B cell (primary cell): ENCODE results near the gene GLRX5. TPM values are rescaled to one million over a fixed set of nuclear protein-coding genes. Genes with fewer than 3 reads are reported as not detected.

Experiments used
- ATAC-seq: fragments of 200-7000 bp; cut with Tn5 transposase; one replicate; pipeline ENCODE4 v1.10.0; 2021; ENCODE audit warnings: low read depth, mild to moderate bottlenecking, moderate number of reproducible peaks, moderate library complexity
- CTCF ChIA-PET: fragments of 350-600 bp; sonication (Branson Sonifier 250); formaldehyde crosslinking; loops from one replicate; lab custom pipeline; 2021; ENCODE audit warnings: antibody characterized with exemption, inconsistent platforms; lab: Charles Lee
- POLR2A ChIA-PET: fragments of 350-600 bp; sonication (Branson Sonifier 250); formaldehyde crosslinking; loops from one replicate; lab custom pipeline; 2021; ENCODE audit warnings: antibody characterized with exemption; lab: Charles Lee
- DNase-seq: peaks from one replicate; pipeline ENCODE4 v3.0.0; 2013
- H2AFZ ChIP-seq: 2 replicates; pipeline ENCODE4 v1.6.1; 2012; ENCODE audit warnings: mild to moderate bottlenecking, low read depth, low read length; ENCODE audit not compliant: insufficient read depth, poor library complexity, severe bottlenecking
- H3K27ac ChIP-seq, 2 donors: 1 replicate in 1 of 2; 2 replicates in 1 of 2; pipeline ENCODE4 v1.5.1; 2012 to 2013; ENCODE audit warnings: low read length in 2 of 2, mild to moderate bottlenecking in 2 of 2, moderate library complexity in 1 of 2
- H3K27me3 ChIP-seq, 4 experiments: fragments of 200-600 bp in 1 of 4; sonication (generic) in 1 of 4; replicated peaks in 1 of 4; 1 replicate in 2 of 4; 2 replicates in 2 of 4; pipeline versions ENCODE4 v1.6.1 to v1.7.0; 2013 to 2016; ENCODE audit warnings: low read length in 3 of 4, mild to moderate bottlenecking in 2 of 4, mixed read lengths in 1 of 4, moderate library complexity in 1 of 4; ENCODE audit not compliant: insufficient read depth in 4 of 4, control insufficient read depth in 3 of 4; ENCODE audit errors: control extremely low read depth in 1 of 4
- H3K36me3 ChIP-seq, 2 experiments: replicated peaks in 1 of 2; 1 replicate in 1 of 2; 2 replicates in 1 of 2; pipeline versions ENCODE4 v1.6.1 to v1.7.1; 2013; ENCODE audit warnings: low read length in 1 of 2; ENCODE audit not compliant: insufficient read depth in 2 of 2, control insufficient read depth in 1 of 2; ENCODE audit errors: control extremely low read depth in 1 of 2, extremely low read depth in 1 of 2
- H3K4me1 ChIP-seq, 2 donors: fragments of 200-600 bp in 1 of 2; sonication (generic) in 1 of 2; 1 replicate in 1 of 2; 2 replicates in 1 of 2; pipeline versions ENCODE4 v1.5.1 to v1.6.1; 2013 to 2017; ENCODE audit warnings: low read length in 2 of 2; ENCODE audit not compliant: control insufficient read depth in 2 of 2, insufficient read depth in 2 of 2
- H3K4me2 ChIP-seq: replicated peaks from 2 replicates; pipeline ENCODE3; 2012; ENCODE audit warnings: mild to moderate bottlenecking, low read depth, low read length; ENCODE audit not compliant: poor library complexity, severe bottlenecking
- H3K4me3 ChIP-seq, 5 experiments: fragments of 200-600 bp in 1 of 5; sonication (generic) in 1 of 5; 1 replicate in 3 of 5; 2 replicates in 2 of 5; pipeline versions ENCODE4 v1.5.1 to v1.7.0; 2011 to 2016; ENCODE audit warnings: low read length in 4 of 5, mild to moderate bottlenecking in 4 of 5, low read depth in 2 of 5, control low read depth in 1 of 5, moderate library complexity in 1 of 5; ENCODE audit not compliant: insufficient read depth in 1 of 5; ENCODE audit errors: control extremely low read depth in 1 of 5, extremely low read depth in 1 of 5
- H3K79me2 ChIP-seq: fragments of 200-600 bp; sonication (generic); one replicate; pipeline ENCODE4 v1.6.0; 2016; ENCODE audit warnings: low read length; ENCODE audit not compliant: control insufficient read depth, insufficient read depth
- H3K9ac ChIP-seq: fragments of 200-600 bp; sonication (generic); 2 replicates; pipeline ENCODE4 v1.6.1; 2017; ENCODE audit warnings: mild to moderate bottlenecking, low read length, moderate library complexity
- H3K9me3 ChIP-seq, 3 donors: one replicate each; pipeline versions ENCODE4 v1.6.1 to v1.7.1; 2013; ENCODE audit warnings: low read length in 2 of 3; ENCODE audit not compliant: control insufficient read depth in 2 of 3, insufficient read depth in 1 of 3; ENCODE audit errors: control extremely low read depth in 1 of 3
- H4K20me1 ChIP-seq: 2 replicates; pipeline ENCODE4 v1.6.0; 2012; ENCODE audit warnings: mild to moderate bottlenecking, low read length; ENCODE audit not compliant: insufficient read depth, control insufficient read depth, poor library complexity, severe bottlenecking
- H3K27ac Mint-ChIP-seq: one replicate; pipeline ENCODE4 v1.8.0; 2021; ENCODE audit warnings: mixed read lengths
- H3K27me3 Mint-ChIP-seq: one replicate; pipeline ENCODE4 v1.8.0; 2021; ENCODE audit warnings: mixed read lengths
- H3K4me1 Mint-ChIP-seq: one replicate; pipeline ENCODE4 v1.8.0; 2021; ENCODE audit warnings: mixed read lengths
- H3K4me3 Mint-ChIP-seq: one replicate; pipeline ENCODE4 v1.8.0; 2021; ENCODE audit warnings: mixed read lengths
- H3K9me3 Mint-ChIP-seq: one replicate; pipeline ENCODE4 v1.8.0; 2022; ENCODE audit warnings: mixed read lengths; ENCODE audit not compliant: insufficient read depth
- CTCF ChIP-seq: fragments of 200-600 bp; IDR thresholded peaks from one replicate; pipeline ENCODE4 v1.8.0; 2022; ENCODE audit warnings: antibody characterized with exemption, mild to moderate bottlenecking
- EZH2 ChIP-seq: IDR thresholded peaks from 2 replicates; pipeline ENCODE4 v1.6.1; 2012; ENCODE audit warnings: borderline replicate concordance, low read depth, mild to moderate bottlenecking, moderate library complexity, low read length; ENCODE audit not compliant: insufficient read depth, poor library complexity, severe bottlenecking
- WGBS: methylation state at CpG from one replicate; pipeline ENCODE4 v1.1.5; 2013; ENCODE audit warnings: missing lambda C conversion rate; ENCODE audit not compliant: insufficient coverage; 5-methylcytosine and 5-hydroxymethylcytosine counted together
- intact Hi-C: fragments of 100-400 bp; cut with micrococcal nuclease; formaldehyde crosslinking; loops from one replicate; pipeline ENCODE4 v1.10.0; 2022
- polyA plus RNA-seq: library from polyadenylated mRNA; depleted of rRNA; stranded (reverse); fragments of >200 nt; gene quantifications from 2 replicates; pipeline ENCODE4 v1.2.3, GENCODE V29; 2012
- total RNA-seq, 2 donors: library from RNA; stranded (reverse); fragments of 120-200 nt in 1 of 2; gene quantifications; 1 replicate in 1 of 2; 2 replicates in 1 of 2; pipeline versions ENCODE4 v1.2.3 to v1.2.4, GENCODE V29; 2013 to 2022

GLRX5 gene
- total and polyA plus RNA-seq, 2 donors (not counting 1 experiment from before 2014, with no cell fraction given), result 7.8 to 18.4 TPM

- 60% methylated on average over 3 of the region's 6 CpGs for WGBS
Measured at GRCh38 chr14:95504135-95505029, 30.5 kb upstream of the GLRX5 start.

More at GRCh38 chr14:95504135-95505029, 30.5 kb upstream of the GLRX5 start:
- ATAC-seq (no peak), DNase-seq (no peak)
- no peak overlapping the region for H3K9ac ChIP-seq
- peaks cover 61 to 94% of the 10 kb centered on the region in 2 donors for H3K4me1 ChIP-seq
- H3K4me2 ChIP-seq, result peak overlapping the region; percentile 57
- peaks cover 85% of the 10 kb centered on the region for H4K20me1 ChIP-seq
- intact Hi-C loops, result no loop called here
- no peaks in the 10 kb centered on the region for H3K9me3 ChIP-seq
- TF ChIP-seq EZH2 (no peak), CTCF (no peak)
- H3K27ac Mint-ChIP-seq, result peak overlapping the region; percentile 67
- no peak overlapping the region for H3K4me3 ChIP-seq
- no peaks in the 10 kb centered on the region for H3K9me3 Mint-ChIP-seq
- ChIA-PET POLR2A (interaction anchor here (0.6 kb wide), 2 partner anchors 10 to 186 kb away, joined by 3 read pairs; no protein-coding TSS in a partner anchor), CTCF (interaction anchor here (1.0 to 3.8 kb wide), 6 partner anchors 8 to 62 kb away, joined by 3 to 19 read pairs (median 3); no protein-coding TSS in a partner anchor)
- no peaks in the 10 kb centered on the region for H3K27me3 Mint-ChIP-seq
- H3K27ac ChIP-seq, result peak overlapping the region in 1 of 2 donors; percentile 52
- H3K4me1 Mint-ChIP-seq, result peaks cover 90% of the 10 kb centered on the region
- H3K36me3 ChIP-seq, result peaks cover 8 to 60% of the 10 kb centered on the region in 2 experiments
- no peak overlapping the region for H2AFZ ChIP-seq
- no peaks in the 10 kb centered on the region for H3K27me3 ChIP-seq
- H3K79me2 ChIP-seq, result peaks cover 97% of the 10 kb centered on the region
- peak overlapping the region; percentile 34 for H3K4me3 Mint-ChIP-seq
